HepG2 (cell line): ENCODE results near the gene BAZ1A. TPM values are rescaled to one million over a fixed set of nuclear protein-coding genes. Genes with fewer than 3 reads are reported as not detected.

Source experiments
- ARID3A ChIP-seq: IDR thresholded peaks from 2 replicates; pipeline ENCODE4 v1.6.1; 2012; ENCODE audit warnings: low read depth, low read length, improper control_type of control experiment
- CREB3 ChIP-seq: sonication (generic); formaldehyde crosslinking; IDR thresholded peaks from 2 replicates; pipeline ENCODE4 v1.5.0; 2020; ENCODE audit warnings: missing genetic modification reagents
- ELF3 ChIP-seq: IDR thresholded peaks from 2 replicates; pipeline ENCODE4 v1.6.1; 2016; ENCODE audit warnings: missing genetic modification reagents, missing compliant biosample characterization
- FOXO4 ChIP-seq: sonication (generic); formaldehyde crosslinking; conservative IDR thresholded peaks from 2 replicates; pipeline ENCODE4 v1.8.1; 2023; ENCODE audit warnings: missing genetic modification reagents
- GATA4 ChIP-seq: sonication (generic); IDR thresholded peaks from 2 replicates; pipeline ENCODE4 v1.6.1; 2016; ENCODE audit warnings: antibody characterized with exemption, low read depth, borderline replicate concordance
- GTF3A ChIP-seq: sonication (generic); formaldehyde crosslinking; conservative IDR thresholded peaks from 2 replicates; pipeline ENCODE4 v1.4.0; 2020; ENCODE audit warnings: mild to moderate bottlenecking, missing genetic modification reagents
- HNF4A ChIP-seq: sonication (generic); formaldehyde crosslinking; IDR thresholded peaks from 2 replicates; pipeline ENCODE4 v1.4.0; 2020; ENCODE audit warnings: missing genetic modification reagents
- HOXA5 ChIP-seq: sonication (generic); formaldehyde crosslinking; IDR thresholded peaks from 2 replicates; pipeline ENCODE4 v1.4.0; 2020; ENCODE audit warnings: missing genetic modification reagents
- MIER3 ChIP-seq: IDR thresholded peaks from 2 replicates; pipeline ENCODE4 v1.6.1; 2016; ENCODE audit warnings: missing compliant biosample characterization, borderline replicate concordance
- MLXIP ChIP-seq: sonication (generic); formaldehyde crosslinking; IDR thresholded peaks from 2 replicates; pipeline ENCODE4 v1.9.0; 2021; ENCODE audit warnings: missing genetic modification reagents, borderline replicate concordance
- MZF1 ChIP-seq: sonication (generic); formaldehyde crosslinking; IDR thresholded peaks from 2 replicates; pipeline ENCODE4 v1.8.1; 2023; ENCODE audit warnings: mild to moderate bottlenecking, missing genetic modification reagents, borderline replicate concordance
- PCBP2 ChIP-seq: fragments of 200-400 bp; formaldehyde crosslinking; optimal IDR thresholded peaks from 2 replicates; pipeline ENCODE3; 2018; ENCODE audit warnings: low read length, low read depth; ENCODE audit not compliant: poor library complexity, severe bottlenecking
- SKIL ChIP-seq: sonication (generic); formaldehyde crosslinking; IDR thresholded peaks from 2 replicates; pipeline ENCODE4 v1.8.0; 2022; ENCODE audit warnings: missing genetic modification reagents, mild to moderate bottlenecking, moderate library complexity, borderline replicate concordance
- ZNF124 ChIP-seq: sonication (generic); formaldehyde crosslinking; IDR thresholded peaks from 2 replicates; pipeline ENCODE4 v1.4.0; 2020; ENCODE audit warnings: missing genetic modification reagents
- ZNF138 ChIP-seq: sonication (generic); formaldehyde crosslinking; IDR thresholded peaks from 2 replicates; pipeline ENCODE4 v1.5.0; 2020; ENCODE audit warnings: mild to moderate bottlenecking, low read depth, missing genetic modification reagents
- ZNF180 ChIP-seq: sonication (generic); formaldehyde crosslinking; IDR thresholded peaks from 2 replicates; pipeline ENCODE4 v1.4.0; 2020; ENCODE audit warnings: low read depth, missing genetic modification reagents, borderline replicate concordance
- ZNF275 ChIP-seq: sonication (generic); formaldehyde crosslinking; IDR thresholded peaks from 2 replicates; pipeline ENCODE4 v1.8.0; 2022; ENCODE audit warnings: missing genetic modification reagents, mild to moderate bottlenecking, inconsistent platforms, borderline replicate concordance
- polyA plus RNA-seq, 8 experiments: library from polyadenylated mRNA; depleted of rRNA in 3 of 8; stranded (reverse) in 7 of 8; unstranded in 1 of 8; fragments of >200 nt; fragmentation: Illumina TruSeq in 4 of 8; extraction: Trizol in 4 of 8; gene quantifications; 2 replicates each; pipeline versions ENCODE4 v1.2.1 to v1.2.3, GENCODE V29; 2011 to 2016; ENCODE audit warnings: low read depth in 4 of 8, missing spikeins in 1 of 8, mixed read lengths in 1 of 8; ENCODE audit not compliant: insufficient read depth in 1 of 8
- total RNA-seq, 5 experiments: library from RNA; depleted of rRNA; stranded (reverse); fragments of >200 nt; fragmentation: Illumina TruSeq; extraction: Trizol; gene quantifications; 2 replicates each; pipeline ENCODE4 v1.2.3, GENCODE V29; 2016; ENCODE audit warnings: low read depth in 1 of 5

The BAZ1A gene
- total and polyA plus RNA-seq, 2 of the 13 experiments (the other 11 are each of a cell fraction or from before 2014, with no cell fraction given): 20.9 to 56.8 TPM

- no peak; the same call in 1 of the 2 replicates for TF ChIP-seq ARID3A
- peak; percentile 99 for TF ChIP-seq GTF3A (CRISPR knock-in tag)
- TF ChIP-seq MLXIP (CRISPR knock-in tag): no peak
- peak; percentile 55; the same call in 1 of the 2 replicates for TF ChIP-seq GATA4
- peak; percentile 67; the same call in 1 of the 2 replicates for TF ChIP-seq ZNF124 (CRISPR knock-in tag)
- TF ChIP-seq FOXO4 (CRISPR knock-in tag): 0 out of 2 replicates have a peak, but pooled peaks have one; percentile 96
- peak; percentile 63; the same call in 1 of the 2 replicates for TF ChIP-seq ZNF138
- TF ChIP-seq MZF1 (CRISPR knock-in tag): 0 out of 2 replicates have a peak, but pooled peaks have one; percentile 78
- TF ChIP-seq ZNF275 (CRISPR knock-in tag): peak; percentile 99
- peak; percentile 82 for TF ChIP-seq SKIL (CRISPR knock-in tag)
- TF ChIP-seq HNF4A (CRISPR knock-in tag): peak; percentile 36; the same call in 1 of the 2 replicates
- TF ChIP-seq CREB3 (CRISPR knock-in tag): no peak
- peak; percentile 72 for TF ChIP-seq HOXA5 (CRISPR knock-in tag)
- peak; percentile 83 for TF ChIP-seq ELF3 (CRISPR knock-in tag)
- peak; percentile 52 for TF ChIP-seq PCBP2
- peak; percentile 13 for TF ChIP-seq MIER3 (CRISPR knock-in tag)
- no peak for TF ChIP-seq ZNF180 (CRISPR knock-in tag)
Observed at GRCh38 chr14:34873589-34874385, 1.4 kb downstream of the BAZ1A start (continued).
